Breast epithelium (tissue), 3 donors: ENCODE measurements around the gene EN2.

Experiments used
- POLR2A ChIP-seq: fragments of 450-650 bp; IDR thresholded peaks from one replicate; pipeline ENCODE4 v1.6.1; 2016; ENCODE audit warnings: antibody characterized with exemption, mild to moderate bottlenecking, moderate library complexity
- POLR2AphosphoS5 ChIP-seq, 3 donors: sonication (generic); formaldehyde crosslinking; IDR thresholded peaks; one replicate each; pipeline ENCODE4 v1.6.1; 2017; ENCODE audit warnings: antibody characterized with exemption in 3 of 3
- TF ChIP-seq, protein P1 (sequence below), 3 donors: fragments of 450-650 bp; IDR thresholded peaks; one replicate each; pipeline ENCODE4 v1.5.1; 2016 to 2017; ENCODE audit warnings: antibody characterized with exemption in 3 of 3, mild to moderate bottlenecking in 3 of 3, moderate library complexity in 3 of 3

GRCh38 chr7:155463114-155463811 lies 5.3 kb downstream of the EN2 start:
- TF ChIP-seq, protein P1, sequence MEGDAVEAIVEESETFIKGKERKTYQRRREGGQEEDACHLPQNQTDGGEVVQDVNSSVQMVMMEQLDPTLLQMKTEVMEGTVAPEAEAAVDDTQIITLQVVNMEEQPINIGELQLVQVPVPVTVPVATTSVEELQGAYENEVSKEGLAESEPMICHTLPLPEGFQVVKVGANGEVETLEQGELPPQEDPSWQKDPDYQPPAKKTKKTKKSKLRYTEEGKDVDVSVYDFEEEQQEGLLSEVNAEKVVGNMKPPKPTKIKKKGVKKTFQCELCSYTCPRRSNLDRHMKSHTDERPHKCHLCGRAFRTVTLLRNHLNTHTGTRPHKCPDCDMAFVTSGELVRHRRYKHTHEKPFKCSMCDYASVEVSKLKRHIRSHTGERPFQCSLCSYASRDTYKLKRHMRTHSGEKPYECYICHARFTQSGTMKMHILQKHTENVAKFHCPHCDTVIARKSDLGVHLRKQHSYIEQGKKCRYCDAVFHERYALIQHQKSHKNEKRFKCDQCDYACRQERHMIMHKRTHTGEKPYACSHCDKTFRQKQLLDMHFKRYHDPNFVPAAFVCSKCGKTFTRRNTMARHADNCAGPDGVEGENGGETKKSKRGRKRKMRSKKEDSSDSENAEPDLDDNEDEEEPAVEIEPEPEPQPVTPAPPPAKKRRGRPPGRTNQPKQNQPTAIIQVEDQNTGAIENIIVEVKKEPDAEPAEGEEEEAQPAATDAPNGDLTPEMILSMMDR (IDR thresholded peaks at IDR 0.05): no peak
- TF ChIP-seq POLR2AphosphoS5 (IDR thresholded peaks at IDR 0.05): no peak
- TF ChIP-seq POLR2A: no peak
